GM12874 (cell line): ENCODE data around the gene NRP2.

ENCODE experiments used
- TF ChIP-seq, protein P1 (sequence below): IDR thresholded peaks from 2 replicates; pipeline ENCODE4 v1.5.1; 2011; ENCODE audit warnings: low read depth, mild to moderate bottlenecking, control low read depth, low read length, moderate library complexity; ENCODE audit not compliant: insufficient read depth

The NRP2 gene

GRCh38 chr2:205758500-205758899 is 76.2 kb downstream of the NRP2 start:
- TF ChIP-seq, protein P1, sequence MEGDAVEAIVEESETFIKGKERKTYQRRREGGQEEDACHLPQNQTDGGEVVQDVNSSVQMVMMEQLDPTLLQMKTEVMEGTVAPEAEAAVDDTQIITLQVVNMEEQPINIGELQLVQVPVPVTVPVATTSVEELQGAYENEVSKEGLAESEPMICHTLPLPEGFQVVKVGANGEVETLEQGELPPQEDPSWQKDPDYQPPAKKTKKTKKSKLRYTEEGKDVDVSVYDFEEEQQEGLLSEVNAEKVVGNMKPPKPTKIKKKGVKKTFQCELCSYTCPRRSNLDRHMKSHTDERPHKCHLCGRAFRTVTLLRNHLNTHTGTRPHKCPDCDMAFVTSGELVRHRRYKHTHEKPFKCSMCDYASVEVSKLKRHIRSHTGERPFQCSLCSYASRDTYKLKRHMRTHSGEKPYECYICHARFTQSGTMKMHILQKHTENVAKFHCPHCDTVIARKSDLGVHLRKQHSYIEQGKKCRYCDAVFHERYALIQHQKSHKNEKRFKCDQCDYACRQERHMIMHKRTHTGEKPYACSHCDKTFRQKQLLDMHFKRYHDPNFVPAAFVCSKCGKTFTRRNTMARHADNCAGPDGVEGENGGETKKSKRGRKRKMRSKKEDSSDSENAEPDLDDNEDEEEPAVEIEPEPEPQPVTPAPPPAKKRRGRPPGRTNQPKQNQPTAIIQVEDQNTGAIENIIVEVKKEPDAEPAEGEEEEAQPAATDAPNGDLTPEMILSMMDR: no peak

- TF ChIP-seq, protein P1: no peak
Measured at GRCh38 chr2:205759257-205759656, 77.0 kb downstream of the NRP2 start.

DNA sequence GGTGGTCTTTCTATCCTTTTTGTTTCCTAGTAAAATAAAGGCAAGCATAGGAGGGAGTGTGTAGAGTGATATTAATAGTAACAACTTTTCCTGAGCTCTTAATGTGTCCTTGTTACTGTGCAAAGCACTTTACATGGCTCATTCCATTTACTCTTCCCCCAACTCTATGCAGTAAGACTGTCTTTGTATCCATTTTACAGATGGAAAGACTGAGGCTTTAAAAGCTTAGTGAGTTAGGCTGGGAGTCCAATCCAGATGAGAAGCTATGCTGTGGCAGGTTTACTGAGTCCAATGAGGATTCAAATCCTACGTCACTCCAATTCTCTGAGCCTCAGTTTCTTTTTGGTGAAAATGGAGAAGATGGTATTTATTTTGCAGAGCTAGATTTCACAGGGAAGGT is 77.4 kb downstream of the NRP2 start:
- TF ChIP-seq, protein P1: no peak

DNA sequence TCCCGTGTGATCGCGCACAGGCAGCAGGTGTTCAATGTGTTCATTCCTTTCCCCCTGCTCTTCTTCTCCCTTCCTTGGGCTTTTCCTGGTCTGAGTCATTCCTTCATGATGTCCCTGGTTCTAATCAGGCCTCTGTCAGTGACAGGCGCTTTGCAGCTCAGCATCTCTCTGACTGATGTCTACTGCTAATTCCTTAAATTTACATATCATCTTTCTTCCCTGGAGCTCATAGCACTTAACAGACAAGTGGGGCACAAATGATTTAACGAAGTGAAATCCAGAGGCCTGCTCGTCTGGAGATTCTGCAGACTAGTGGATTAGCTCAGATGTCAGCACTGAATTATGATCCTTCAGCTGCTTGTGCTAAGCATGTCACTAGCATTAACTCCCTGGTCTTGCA is 77.9 kb downstream of the NRP2 start:
- TF ChIP-seq, protein P1: no peak

GRCh38 chr2:205761421-205761820 is 79.1 kb downstream of the NRP2 start:
- TF ChIP-seq, protein P1: no peak

DNA sequence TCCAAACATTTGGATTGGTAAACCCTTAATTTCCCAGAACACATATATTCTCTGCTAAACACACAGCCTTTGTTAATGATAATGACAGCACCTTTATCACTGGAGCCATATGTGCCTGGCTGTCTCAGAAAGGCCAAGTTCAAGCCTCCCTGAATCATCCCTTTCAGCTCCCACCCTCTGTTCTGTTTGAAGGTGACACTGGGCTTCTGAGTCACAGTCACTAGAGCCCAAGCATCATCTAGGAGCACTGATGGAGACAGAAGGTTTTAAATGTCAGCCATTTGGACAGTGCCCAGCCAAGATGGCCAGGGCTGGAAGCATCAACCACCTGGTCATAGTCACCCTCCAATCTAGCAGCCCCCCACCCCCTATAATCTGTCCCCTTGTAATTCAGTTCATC is 80.6 kb downstream of the NRP2 start:
- TF ChIP-seq, protein P1: no peak

DNA sequence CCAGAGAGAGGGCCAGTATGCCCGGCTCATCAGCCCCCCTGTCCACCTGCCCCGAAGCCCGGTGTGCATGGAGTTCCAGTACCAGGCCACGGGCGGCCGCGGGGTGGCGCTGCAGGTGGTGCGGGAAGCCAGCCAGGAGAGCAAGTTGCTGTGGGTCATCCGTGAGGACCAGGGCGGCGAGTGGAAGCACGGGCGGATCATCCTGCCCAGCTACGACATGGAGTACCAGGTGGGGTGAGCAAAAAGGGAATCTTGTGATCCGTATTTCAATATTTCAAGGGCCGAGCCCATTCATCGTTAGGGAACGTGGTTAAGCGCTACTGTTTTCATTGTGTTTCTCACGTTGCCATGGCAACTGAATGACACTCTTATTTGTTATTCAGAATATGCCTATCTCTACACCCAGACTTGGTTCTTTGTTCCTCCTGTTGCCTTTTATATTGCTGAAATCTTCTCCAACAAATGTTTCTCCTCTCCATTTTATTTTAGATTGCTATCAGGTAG is 81.5 kb downstream of the NRP2 start:
- TF ChIP-seq, protein P1: peak; percentile 70

GRCh38 chr2:205764270-205764746 is 82.0 kb downstream of the NRP2 start:
- TF ChIP-seq, protein P1: no peak
